Suppressor macrophage treated with lipopolysaccharide for 4 hours (primary cell): Measurements from ENCODE around the gene GPR3.
"Not testable (repeated sequence)": the region's sequence is repeated elsewhere in the genome, so short reads cannot be mapped to it uniquely, and the experiment has no call there.

Experiments
- DNase-seq: peaks from one replicate; pipeline ENCODE4 v3.0.0-alpha.2; 2020

The GPR3 gene

DNA sequence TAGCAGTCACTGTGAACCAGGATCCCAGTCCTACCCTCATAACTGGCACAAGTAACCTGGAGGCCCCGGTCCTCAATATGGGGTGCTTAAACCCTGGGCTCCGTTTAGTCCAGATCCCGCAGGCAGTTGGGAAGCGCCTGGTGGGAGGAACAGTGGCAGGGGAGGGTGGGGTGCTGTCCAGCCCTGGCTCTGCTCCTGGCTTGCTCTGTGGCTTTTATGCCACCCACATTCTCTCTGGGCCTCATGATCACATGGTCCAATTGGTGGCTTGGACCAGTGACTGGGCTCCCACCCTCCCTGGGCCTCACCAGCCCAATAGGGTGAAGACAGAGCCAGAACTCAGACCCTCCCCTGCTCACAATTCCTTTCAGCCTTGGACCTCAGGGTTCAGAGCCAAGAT lies 12.2 kb upstream of the GPR3 start:
- DNase-seq = no peak

DNA sequence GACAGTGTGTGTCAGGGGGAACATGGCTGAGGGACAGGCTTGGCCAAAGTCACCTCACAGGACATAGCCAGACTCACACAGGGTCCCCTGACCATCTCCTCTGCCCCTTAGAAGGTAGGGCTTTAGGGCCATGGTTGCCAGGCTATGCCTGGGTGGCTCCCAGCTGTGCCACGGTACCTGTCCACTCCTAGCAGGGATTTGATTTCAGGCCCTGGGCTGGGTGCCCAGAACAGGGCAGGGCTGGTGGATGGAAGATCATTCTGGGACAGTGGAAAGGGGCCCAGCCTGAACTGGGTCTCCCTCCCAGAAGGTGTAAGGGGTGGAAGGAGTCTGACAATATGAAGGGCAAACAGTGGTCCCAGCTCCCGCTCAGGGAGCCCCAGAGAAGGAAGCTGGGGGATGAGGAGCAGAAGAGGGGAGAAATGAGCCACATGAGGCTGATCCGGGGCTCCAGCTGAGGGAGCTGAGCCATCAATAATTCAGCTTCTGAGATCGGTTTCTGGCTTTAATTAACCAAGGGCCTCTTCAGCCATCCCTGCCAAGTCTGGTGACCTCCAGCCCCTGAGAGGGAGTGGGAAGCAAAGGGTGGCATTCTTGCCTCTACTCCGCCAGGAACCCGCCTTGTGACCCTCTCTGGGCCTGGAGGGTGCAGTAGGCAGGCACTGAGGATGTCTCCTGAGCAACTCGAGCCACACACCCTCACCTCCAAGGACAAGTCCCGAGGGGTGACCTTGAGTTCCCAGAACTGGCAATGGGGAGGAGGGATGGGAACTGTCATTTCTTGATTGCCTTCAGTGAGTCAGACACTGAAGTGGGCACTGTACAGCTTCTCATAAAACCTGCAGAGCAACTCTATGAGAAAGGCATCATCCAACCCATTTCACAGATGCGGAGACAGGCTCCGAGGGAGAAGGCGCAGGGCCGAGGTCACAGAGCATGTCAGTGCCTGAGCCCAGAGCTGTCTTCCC lies 11.4 kb upstream of the GPR3 start:
- DNase-seq = no peak

DNA sequence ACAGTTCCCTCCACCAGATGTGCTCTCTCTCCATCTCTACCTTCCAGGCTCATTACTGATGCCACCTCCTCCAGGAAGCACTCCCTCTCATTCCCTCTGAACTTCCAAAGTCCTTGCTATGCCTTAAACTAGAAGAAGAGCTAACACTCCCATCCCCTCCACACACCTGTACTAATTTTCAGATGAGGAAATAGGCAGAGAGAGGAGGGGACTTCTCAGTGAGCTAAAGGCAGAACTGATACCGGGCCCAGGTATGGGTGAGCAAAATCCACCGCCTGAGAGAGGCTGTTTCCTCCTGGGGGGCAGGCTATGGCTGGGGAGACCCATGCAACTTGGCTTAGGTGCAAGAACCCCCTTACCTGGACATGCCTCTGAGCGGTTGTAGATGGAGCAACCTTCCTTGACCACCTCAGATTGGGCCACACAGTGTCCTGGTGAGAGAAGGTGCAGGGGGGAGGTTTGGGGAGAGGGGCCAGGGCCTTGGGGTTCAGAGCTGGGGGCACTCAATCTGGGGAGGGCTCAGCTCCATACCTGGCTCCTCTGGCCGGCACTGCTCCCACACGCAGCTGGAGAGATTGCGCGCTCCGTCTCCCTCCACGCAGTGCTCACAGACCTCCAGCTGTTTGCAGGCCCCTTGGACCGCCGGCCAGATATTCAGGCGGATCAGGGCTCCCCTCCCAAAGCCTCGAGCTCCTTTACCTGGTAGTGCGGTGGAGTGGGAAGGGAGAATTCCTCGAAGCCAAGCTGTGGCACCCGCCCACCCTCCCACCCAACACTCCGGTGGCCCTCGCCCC lies 10.3 kb upstream of the GPR3 start:
- DNase-seq = no peak

DNA sequence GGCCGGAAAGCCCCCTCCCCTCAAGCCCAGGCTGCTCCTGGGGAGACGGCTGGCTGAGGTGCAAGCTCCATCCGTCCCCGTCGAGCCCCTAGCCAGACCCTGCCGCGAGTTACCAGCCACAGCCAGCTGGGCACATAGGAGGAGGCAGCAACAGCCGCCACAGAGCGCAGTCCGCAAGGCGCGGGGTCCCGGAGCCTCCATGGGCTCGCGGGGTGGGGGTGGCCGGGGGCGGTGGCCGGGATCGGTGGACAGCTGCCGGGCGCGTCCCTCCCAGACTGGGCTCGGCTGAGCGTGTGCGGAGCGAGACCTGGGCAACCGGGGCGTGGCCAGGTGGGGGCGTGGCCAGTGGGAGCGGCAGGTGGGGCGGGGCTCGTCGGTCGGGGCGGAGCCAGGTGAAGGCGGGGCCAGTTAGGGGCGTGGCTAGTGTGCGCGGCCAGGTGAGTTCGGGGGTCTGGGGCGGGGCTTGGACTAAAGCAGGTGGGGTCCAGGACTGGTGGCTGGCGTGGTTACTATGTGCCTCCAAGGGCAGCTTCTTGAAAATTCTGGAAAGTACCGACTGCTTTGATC lies 9.3 kb upstream of the GPR3 start, which contains the start of gene CD164L2:
Gene CD164L2 (minus strand): TSS at position 295 of the 567 bp plus-strand sequence. CDS start 94 bp downstream, at position 201.
- no peak for DNase-seq

DNA sequence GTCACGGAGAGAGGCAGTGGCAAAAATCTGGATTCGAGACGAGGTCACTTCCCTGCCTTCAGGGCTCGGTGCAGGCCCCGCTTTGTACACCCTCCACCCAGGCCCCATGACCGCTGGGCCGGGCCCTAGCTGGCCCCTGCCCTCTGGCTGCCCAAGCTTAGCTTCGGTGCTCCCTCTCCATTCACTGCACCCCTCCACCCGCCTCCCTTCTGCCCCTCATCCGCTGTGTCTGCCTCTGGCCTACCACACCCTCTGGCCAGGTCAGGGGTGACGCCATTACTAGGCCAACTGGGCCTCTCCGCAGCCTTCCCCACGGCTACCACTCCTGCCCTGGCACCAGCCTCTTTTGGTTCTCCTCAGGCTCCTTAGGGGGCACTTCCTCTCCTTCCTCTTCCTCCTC lies 8.8 kb upstream of the GPR3 start:
- no peak for DNase-seq

DNA sequence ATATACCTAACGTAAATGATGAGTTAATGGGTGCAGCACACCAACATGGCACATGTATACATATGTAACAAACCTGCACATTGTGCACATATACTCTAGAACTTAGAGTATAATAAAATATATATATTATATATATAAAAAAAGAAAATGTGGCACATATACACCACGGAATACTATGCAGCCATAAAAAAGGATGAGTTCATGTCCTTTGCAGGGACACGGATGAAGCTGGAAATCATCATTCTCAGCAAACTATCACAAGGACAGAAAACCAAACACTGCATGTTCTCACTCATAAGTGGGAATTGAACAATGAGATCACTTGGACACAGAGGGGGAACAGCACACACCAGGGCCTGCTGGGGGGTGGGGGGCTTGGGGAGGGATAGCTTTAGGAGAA lies 7.6 kb upstream of the GPR3 start:
- not testable (repeated sequence) for DNase-seq

DNA sequence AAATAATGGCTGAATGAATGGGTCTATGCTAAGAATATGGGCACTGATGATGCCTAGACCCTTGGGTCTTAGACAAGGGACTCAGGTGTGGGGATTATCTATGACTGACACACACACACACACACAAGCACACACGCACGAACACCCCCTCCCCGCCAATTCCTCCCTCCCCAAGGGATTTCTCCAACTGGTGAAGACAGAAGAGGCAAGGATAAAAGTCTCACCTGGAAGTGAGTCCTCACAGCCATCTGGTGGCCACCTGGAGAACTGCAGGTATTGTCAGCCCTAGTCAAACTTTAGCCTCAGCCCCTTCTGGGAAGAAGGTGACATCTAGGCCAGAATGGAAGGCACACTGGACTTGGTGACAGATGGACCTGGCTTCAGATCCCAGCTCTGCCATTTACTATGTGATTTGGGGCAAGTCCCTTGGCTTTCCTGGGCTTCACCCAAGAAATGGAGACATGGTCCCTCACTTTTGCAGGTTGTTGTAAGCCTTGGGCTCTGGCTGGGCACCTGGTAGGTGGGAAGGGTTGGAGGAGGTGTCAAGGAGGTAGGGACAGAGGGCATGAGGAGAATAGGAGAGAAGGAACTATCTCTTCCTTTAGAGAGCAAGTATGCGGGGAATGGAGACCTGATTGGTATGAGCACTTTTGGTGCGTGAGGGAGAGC lies 4.0 kb upstream of the GPR3 start:
- DNase-seq = peak; percentile 55

DNA sequence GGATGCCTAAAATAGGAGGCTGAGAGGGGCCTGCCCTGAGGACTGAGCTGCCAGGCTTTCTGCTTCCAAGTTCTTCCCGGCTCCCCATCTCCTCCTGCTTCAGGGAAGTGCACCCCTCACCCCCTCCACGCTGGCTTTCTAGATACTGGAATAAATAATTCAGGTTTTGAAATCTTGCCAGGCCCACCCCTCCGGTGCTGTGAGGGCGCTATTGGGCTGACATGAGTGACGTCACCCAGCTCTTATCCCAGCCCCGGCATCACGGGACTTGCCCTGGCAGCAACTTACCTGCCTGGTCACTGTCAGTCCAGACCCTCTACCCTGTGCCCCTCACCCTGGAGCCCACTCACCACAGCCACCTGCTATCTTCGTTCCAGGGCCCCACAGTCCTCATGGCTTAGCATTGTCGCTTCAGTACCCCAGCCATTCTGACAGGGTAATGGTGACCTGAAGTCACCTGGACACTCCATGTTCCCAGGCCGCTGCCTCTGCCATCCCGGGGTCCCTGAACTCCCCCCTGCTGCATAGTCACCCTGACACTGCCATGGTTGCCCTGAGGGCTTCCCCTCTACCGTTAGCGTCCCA lies 819 bp upstream of the GPR3 start:
- DNase-seq = no peak

DNA sequence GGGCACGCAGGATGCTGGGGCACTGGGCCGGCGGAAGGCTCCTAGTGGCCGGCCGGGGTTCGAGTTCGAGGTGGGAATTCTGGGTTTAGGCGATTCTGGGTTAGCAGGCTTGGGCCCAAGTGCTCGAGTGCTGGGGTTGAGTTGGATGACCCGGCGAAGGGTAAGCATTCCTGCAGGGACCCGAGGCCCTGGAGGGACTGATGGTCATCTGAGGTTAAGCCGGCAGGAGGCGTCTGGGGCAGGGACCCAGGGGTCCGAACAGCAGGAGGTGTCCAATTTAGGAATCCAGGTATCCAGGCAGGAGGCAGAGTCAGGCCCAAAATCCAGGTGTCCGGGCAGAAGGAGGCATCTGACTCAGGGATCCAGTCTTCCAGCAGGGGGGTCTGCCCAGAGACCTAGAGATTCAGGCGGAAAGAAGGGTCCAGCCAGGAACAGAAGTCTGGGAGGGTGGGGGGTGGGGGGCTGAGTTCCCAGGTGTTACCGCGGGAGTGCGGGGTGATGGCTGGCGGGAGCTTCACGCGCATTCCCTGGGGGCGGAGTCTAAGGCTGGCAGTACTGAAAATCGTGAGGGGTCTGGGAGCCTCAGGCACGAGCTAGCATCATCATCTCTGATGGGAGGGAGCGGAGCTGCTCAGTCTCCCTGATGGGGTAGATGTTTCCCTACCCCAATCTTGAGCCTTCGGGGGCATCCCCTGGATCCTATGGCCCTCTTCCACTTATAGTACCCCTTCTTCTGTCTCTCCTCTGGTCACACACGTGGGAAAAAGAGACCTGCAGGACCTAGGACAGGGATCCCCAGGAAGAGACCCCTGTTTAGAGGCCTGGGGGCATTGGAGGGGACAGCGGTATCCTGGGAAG lies 585 bp downstream of the GPR3 start:
- DNase-seq = no peak

DNA sequence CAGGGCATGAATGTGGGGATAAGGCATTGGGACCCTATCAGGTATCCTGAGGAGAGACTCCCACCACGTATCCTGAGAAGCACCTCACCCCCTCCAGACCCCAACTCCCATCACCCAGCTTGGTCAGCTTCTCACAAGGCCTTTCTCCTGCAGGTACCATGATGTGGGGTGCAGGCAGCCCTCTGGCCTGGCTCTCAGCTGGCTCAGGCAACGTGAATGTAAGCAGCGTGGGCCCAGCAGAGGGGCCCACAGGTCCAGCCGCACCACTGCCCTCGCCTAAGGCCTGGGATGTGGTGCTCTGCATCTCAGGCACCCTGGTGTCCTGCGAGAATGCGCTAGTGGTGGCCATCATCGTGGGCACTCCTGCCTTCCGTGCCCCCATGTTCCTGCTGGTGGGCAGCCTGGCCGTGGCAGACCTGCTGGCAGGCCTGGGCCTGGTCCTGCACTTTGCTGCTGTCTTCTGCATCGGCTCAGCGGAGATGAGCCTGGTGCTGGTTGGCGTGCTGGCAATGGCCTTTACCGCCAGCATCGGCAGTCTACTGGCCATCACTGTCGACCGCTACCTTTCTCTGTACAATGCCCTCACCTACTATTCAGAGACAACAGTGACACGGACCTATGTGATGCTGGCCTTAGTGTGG lies 1.3 kb downstream of the GPR3 start:
- no peak for DNase-seq

DNA sequence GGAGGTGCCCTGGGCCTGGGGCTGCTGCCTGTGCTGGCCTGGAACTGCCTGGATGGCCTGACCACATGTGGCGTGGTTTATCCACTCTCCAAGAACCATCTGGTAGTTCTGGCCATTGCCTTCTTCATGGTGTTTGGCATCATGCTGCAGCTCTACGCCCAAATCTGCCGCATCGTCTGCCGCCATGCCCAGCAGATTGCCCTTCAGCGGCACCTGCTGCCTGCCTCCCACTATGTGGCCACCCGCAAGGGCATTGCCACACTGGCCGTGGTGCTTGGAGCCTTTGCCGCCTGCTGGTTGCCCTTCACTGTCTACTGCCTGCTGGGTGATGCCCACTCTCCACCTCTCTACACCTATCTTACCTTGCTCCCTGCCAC lies 1.8 kb downstream of the GPR3 start:
- no peak for DNase-seq

DNA sequence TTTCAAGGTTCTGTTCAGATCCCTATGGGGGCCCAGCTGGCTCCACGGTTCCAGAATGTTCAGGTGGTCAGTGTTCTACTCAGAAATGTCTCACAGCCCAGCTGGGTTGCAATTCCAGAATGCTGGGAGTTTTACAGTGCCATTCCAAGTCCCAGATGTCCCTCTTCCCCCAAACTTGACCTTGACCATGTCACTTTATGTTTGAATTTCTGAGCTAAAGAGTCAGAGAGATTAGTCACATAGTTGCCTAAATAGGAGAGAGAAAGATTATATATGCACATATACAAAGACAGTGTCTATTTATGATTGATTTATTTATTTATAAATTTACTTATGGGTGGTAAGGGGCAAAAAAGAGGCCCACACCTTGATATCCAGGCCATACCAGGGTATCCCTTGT lies 2.5 kb downstream of the GPR3 start:
- no peak for DNase-seq

DNA sequence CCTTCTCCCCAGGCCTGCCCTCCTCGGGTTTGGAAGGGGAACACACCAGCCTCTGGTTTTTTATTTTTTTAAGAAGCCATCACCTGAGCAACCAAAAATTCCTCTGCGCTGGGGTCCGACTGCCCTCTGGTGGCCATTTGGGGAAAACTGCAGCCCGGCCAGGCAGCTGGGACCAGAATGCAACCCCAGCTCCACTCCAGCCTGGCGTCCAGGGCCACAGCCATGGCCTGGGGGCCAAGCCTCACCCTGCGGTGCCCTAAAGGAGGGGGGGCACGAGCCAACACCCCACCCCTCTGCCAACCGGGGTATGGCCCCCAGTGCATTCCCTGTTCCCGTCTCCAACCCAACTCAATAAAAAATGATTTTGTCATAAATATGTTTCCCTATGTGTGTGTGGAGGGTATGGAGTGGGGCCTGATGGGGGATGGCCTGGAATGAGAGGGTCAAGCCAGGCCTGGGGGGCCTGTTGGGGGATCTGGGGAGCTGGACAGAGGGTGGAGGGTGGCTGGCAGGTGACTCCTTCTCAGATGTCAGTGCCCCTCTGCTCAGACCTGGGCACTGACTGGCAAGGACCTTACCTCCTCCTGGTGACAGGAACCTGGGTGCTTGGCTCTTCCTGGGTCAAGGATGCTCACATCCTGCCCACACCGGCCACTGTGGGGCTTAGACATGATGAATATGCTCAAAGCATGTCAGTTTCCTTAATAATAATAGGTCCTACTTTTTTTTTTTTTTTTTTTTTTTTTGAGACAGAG lies 3.2 kb downstream of the GPR3 start:
- DNase-seq = peak; percentile 76

DNA sequence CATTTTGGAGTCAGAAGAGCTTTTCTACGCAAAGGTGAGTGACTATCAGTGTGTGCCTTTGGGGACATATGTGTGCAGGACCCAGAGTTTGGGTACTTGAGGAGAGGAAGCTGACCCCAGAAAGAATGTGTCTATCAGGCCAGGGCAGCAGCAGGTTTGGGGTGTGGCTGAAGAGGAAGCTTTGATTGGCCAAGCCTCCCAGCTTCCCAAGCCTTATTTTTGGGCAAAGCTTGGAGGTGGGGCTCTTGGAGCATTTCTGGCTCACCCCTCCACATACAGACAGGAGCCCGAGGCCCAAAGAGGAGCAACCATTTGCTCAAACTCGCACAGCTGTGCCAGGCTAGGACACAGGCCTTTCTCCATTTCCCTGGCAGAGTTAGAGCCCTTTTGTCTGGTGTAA lies 4.7 kb downstream of the GPR3 start:
- DNase-seq = no peak

DNA sequence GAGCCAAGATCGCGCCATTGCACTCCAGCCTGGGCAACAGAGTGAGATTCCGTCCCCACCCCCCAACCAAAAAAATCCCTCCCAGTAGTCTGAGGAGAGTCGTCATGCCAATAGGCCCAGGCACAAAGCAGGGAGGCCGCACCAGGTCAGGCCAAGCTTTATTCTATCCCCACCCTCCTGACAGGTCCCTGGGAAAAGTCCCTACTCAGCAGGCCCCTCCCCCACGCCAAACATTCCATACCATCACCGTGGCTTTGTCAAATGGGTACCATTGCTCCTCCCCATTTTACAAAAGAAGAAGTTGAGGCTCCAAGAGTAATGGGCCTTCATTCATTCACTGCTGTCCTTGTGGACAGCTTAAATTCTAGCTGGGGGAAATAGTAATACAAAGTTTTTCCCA lies 5.3 kb downstream of the GPR3 start:
- no peak for DNase-seq

DNA sequence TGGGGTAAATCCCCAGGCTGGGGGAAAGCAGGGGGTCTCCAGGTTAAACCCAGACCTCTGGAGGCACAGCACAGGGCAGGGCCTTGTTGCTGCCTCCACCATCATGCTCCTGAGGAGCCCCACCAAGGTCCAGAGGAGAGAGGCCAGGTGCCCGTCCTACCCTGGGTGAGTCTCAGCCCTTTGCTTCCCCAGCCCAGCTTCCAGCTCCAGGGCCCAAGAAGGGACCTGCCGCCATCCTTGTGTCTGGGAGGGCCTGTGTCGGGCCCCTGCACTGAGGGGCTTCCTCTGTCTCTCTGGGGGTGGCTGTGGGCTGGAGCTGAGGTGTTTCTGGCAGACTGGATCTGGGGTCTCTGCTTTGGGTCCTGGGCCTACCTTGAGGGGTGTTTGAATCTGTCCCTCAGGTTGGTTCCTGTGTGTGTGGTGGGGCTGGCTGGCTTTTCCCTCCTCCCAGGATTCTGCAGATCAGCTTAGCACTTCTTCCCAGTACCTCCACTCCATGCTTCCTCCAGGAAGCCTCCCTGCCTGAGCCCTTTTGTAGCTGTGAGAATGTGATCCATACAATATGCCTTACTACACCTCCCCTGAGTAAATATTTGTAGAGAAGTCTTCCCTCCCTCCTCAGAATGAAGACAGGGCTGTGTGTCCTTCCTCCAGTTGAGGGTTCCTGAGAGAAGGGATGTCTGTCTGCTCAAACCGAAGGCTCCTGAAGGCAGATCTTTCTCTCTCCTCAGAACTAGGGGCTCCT lies 6.2 kb downstream of the GPR3 start:
- no peak for DNase-seq

DNA sequence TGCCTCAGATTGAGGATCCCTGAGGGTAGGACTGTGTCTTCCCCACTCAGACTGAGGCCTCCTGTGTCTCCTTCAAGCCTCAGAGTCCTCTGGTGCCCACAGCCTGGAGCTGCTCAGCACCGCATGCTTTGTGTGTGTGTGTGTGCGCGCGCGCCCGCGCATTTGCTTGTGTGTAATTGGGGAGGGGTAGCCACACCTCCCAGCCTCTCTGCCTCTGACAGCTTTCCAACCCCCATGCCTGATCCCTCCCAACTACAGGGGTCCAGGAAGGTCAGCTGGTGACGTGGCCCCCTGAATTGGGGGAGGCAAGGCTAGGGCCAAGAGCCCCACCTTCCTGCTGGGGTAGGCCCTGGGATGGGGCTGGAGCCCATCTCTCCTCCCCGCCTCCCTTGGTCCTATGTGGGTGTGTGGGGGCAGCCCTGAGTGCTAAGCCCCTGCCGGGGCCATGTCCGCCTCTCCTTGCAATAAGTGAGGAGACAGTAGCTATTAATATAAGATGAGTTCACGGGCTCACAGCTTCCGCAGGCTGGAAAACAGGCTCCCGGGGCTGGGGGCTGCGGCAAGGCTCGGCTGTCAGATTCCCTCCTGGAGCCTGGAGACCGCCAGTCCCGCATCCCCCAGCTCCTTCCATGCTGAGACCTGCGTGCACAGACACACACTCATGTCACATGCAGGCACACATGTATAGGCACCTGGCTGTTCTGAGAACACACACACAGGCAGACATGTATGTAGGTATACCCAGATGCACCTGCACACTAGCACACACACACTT lies 7.0 kb downstream of the GPR3 start:
- DNase-seq = no peak

DNA sequence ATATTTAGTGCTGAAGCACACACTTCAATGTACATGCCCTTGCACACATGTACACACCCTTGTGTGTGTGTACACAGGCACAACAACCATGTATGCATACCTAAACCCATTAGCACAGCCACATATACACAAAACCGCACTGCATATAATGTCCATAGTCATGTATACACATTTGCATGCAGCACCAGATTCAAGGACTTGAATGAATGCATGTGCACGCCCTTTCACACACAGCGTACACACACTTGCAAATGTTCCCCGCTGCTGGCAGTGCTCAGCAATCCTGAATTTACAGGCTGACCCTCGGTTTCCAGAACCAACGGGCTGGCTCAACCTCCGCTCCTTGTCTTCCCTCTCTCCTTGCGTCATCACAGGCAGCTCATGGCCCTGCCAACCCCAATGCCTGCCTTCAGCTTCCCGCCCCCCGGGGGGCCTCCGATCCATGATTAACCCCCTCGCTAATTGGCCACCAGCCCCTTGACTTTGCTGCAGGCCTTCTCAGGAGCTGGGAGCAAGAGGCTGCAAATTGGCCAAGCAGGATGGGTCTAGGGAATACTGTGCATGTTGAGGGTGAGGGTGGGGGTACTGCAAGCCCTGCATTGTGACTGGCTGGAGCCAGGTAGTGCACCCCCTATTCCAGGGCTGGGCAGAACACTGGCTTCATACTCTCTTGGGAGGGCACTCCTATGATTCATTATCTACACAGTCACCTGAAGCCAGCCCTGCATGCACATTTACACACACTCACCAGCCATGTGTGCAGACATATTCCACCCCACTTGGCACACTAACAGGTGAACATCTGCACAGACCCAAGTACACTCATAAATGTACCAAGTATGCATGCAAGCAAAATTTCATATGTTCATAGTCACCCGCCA lies 7.9 kb downstream of the GPR3 start:
- DNase-seq = no peak
